HG02885 (cell line): ENCODE data around the gene OGFOD2.
"Not testable (repeated sequence)": the region's sequence is repeated elsewhere in the genome, so short reads cannot be mapped to it uniquely, and the experiment has no call there.

Experiments used
- ATAC-seq: cut with Tn5 transposase; IDR thresholded peaks from one replicate; pipeline ENCODE4 v1.9.1; 2021; ENCODE audit warnings: mild to moderate bottlenecking; ENCODE audit not compliant: unreplicated experiment, poor library complexity

OGFOD2 gene

DNA sequence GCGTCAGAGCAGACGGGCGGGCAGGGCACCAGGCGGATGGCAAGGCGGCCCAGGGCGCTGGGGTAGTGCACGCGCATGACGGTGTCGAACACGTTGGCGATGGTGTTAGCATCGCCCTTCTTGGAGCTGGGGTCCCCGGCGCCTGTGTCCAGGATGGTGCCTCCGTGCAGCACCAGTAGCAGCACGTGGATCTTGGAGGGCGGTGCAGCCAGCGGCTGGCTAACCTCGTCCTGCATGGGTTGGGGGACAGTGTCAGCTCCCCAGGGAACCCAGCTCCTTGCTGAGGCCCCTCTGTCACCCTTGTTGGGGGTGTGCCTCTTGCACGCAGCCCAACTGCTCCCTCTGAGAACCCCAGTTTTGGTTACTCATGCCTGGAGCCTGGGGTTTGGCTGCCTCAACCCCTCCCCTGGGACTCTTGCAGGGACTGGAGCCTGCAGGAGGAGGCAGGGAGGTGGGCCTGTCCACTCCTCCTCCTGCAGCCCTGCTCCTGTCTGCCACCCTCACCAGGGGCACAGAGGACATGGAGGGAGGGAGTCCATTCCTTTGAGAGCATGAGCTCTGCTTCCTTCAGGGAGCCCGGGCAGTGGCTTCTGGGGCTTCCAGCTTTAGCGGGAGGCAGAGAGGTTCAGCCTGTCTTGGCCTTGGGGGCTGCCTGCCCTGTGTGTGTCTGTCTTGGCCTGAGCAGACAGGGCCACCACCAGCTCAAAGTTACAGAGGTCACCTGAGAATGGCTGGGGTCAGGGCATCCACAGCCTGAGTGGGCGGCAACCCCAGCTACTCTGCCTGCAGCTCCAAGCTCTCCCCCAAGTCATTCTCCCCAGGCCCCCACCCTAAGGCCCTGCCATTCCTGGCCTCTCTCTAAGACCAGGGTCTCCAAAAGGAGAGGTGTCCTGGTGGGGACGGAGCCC is 22.6 kb downstream of the OGFOD2 start:
- no peak for ATAC-seq

- ATAC-seq, result no peak
These were observed 23.3 kb downstream of the OGFOD2 start for GRCh38 chr12:122998316-122998715.

- ATAC-seq, result no peak
These were observed 24.3 kb downstream of the OGFOD2 start for GRCh38 chr12:122999196-122999946.

DNA sequence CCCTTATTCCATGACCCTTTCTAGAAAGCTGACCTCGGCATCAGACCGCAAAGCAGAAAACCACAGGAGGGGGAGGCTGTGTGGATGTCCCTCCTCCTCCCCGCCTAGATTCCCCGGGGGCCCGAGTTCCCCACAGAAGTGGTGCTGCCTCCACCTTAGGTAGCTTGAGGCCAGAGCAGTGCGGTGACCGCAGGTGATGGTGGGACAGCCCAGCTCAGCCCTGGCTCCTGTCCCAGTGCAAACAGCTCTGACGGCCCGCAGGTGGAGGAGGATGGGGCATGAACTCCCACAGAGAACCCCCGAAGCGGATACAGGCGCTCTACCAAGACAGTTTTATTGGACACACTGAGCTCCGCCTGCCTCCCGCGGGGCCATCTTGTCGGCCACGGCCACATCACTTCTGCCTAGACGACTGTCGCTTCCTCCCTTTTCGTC is 25.0 kb downstream of the OGFOD2 start:
- ATAC-seq, result no peak

- ATAC-seq, result no peak
These were observed 25.5 kb downstream of the OGFOD2 start for GRCh38 chr12:123000578-123000977.

- ATAC-seq, result no peak
These were observed 26.4 kb downstream of the OGFOD2 start for GRCh38 chr12:123001464-123001863.

- ATAC-seq, result no peak
These were observed 28.2 kb downstream of the OGFOD2 start for GRCh38 chr12:123003257-123003656.

GRCh38 chr12:123004287-123004686 is 29.2 kb downstream of the OGFOD2 start:
- no peak for ATAC-seq

DNA sequence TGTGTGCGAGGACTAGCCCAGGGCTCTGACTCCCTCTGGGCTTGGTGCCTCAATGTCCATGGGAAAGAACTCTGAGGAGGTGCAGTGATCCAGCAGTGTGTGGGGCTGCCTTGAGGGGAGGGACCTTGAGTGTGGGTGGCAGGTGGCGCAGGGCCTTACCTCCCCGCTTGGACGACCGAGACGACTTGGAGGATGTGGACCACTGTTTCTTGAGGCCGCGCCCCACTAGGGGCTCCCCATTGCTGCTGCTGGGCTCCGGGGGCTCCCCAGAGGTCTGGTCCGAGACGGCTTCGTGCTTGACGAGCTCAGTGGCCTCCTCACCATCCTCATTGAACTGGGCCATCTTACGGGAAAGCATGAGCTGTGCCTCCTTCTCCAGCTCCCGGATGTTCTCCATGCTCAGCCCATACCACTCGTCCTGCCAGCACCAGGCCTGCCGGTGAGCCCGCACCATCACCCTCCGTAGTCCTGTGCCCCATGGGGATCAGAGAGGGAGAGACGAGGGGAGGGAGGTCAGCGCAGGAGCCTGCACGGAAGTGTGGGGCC is 30.1 kb downstream of the OGFOD2 start:
- no peak for ATAC-seq

GRCh38 chr12:123006977-123007376 is 31.9 kb downstream of the OGFOD2 start:
- no peak for ATAC-seq

DNA sequence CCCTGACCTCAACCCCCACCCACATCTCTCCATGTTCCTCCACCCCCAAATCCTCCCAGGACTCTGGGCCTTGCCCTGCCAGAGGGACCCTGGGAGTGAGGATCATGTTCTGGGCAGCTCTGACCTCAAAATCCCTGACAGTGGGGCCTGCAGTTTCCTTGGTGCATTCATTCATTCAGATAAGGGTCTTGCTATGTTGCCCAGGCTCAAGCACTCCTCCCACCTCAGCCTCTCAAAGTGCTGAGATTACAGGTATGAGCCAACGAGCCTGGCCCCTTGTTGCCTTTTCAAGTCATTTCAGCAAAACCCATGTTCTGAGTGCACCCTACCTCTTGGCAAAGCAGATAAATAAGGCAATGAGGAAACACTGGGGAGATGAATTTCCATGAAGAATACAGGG is 35.1 kb downstream of the OGFOD2 start:
- ATAC-seq, result no peak

DNA sequence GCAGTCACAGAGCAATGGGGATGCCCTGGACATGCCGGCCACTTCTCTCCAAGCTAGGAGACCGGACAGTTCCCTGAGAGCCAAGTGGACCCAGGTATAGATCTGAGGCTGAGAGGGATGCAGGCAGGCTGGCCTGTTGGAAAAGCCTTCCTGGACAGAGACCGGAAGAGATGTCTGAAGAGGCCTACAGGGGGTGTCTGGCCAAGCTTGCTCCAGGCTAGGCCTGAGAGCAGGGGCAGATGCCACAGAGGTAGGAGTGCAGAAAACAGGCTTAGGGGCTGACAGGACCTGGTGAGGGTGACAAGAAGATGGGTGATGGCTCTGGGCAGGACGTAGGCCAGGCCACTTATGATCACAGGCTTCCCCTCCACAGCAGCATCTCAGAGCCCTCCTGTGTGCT is 35.6 kb downstream of the OGFOD2 start:
- ATAC-seq, result no peak

- ATAC-seq, result no peak
These were observed 36.7 kb downstream of the OGFOD2 start for GRCh38 chr12:123011701-123012100.

GRCh38 chr12:123013185-123014095 is 38.4 kb downstream of the OGFOD2 start:
- ATAC-seq, result no peak

DNA sequence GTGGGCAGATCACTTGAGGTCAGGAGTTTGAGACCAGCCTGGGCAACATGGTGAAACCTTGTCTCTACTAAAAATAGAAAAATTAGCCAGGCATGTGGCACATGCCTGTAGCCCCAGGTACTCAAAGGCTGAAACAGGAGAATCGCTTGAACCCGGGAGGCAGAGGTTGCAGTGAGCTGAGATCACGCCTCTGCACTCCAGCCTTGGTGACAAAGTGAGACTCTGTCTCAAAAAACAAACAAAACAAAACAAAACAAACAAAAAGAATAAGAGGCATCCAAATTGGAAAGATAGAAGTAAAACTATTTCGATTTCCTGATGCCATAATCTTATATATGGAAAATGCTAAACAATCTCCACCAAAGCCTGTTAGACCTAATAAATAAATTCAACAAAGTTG is 39.4 kb downstream of the OGFOD2 start:
- not testable (repeated sequence) for ATAC-seq

- no peak for ATAC-seq
These were observed 42.7 kb downstream of the OGFOD2 start for GRCh38 chr12:123017753-123018152.

- ATAC-seq, result no peak
These were observed 44.7 kb downstream of the OGFOD2 start for GRCh38 chr12:123019841-123020138.

DNA sequence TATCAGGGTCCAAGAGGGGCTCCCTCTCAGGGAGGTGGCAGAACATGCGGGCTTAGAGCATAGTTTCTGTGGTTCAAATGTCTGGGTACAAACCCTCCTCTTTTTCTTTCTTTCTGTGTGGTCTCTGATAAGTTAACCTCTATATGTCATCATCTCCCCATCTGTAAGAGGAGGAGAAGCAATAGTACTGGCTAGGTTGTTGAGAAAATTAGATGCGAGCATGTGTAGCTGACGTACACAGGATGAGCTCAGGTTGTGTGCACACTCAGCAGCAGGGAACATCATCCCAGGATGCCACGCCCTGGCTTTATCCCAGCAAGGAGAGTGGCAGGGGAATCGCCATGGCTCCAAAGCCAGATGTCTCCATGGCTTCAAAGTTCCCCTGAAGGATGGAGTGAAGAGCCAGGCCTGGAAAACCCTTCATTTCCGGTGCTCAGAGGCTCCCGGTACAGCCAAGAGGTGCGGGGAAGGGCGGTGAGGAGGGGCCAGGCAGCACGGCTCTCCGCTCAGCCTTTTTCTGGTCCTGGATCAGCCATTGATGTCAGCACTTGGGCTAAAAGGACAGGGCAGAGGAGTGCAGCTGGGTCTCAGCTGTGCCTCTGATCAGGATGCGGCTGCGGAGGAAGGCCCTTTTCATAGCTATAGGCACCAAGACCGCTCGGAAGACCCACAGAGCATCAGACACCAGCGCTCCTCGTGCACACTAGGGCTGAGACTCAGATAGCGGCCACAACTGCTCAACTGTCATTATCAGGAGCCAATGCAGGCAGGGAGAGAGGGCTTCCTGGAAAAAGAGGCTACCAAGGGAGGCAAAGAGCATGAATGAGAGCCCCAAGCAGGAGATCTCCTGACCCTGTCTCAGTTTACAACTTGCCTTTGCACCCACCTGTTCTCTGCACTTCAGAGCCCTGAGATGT is 46.9 kb downstream of the OGFOD2 start:
- no peak for ATAC-seq

DNA sequence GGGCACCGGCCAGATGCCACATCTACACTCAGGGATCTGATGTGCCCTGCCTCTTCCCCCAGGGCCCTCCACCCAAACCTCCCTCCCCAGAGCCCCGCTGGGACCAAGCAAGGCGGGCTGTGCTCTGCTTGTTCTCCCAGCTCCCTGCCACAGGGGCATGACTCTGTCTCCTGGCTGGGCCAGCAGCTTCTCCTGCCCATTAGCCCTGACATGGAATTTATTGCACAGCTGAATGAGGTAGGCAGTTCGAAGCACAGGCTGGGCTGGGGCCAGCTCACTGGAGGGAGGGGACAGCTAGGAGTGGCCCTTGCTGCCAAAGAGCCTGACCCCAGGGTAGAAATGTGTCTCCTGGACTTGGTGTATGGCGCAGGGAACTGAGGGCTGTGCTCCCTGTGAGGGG is 47.8 kb downstream of the OGFOD2 start:
- ATAC-seq, result no peak
